Measurements from ENCODE around the gene MAPK8IP3.
"Not testable (repeated sequence)": the region's sequence is repeated elsewhere in the genome, so short reads cannot be mapped to it uniquely, and the experiment has no call there.

MAPK8IP3 gene

GRCh38 chr16:1788095-1788707, 82.2 kb downstream of the MAPK8IP3 start:
- DNase-seq: no peak

- no peak for DNase-seq
These were observed 82.7 kb downstream of the MAPK8IP3 start for GRCh38 chr16:1788708-1789100.

GRCh38 chr16:1789643-1790045, 83.6 kb downstream of the MAPK8IP3 start:
- no peak for DNase-seq

GRCh38 chr16:1790261-1790610, 84.2 kb downstream of the MAPK8IP3 start:
- no peak for DNase-seq

GRCh38 chr16:1790611-1791255, 84.7 kb downstream of the MAPK8IP3 start:
- DNase-seq: no peak

- DNase-seq: no peak
These were observed 85.4 kb downstream of the MAPK8IP3 start for GRCh38 chr16:1791256-1791942.

GRCh38 chr16:1791943-1792812, 86.2 kb downstream of the MAPK8IP3 start:
- no peak for DNase-seq

GRCh38 chr16:1792836-1793577, 87.0 kb downstream of the MAPK8IP3 start:
- DNase-seq: no peak

- no peak for DNase-seq
These were observed 87.7 kb downstream of the MAPK8IP3 start, which contains the start of gene IGFALS for GRCh38 chr16:1793578-1794220. Gene IGFALS, minus strand, starts transcription at chr16:1793705. Its CDS starts 53 bp downstream, at chr16:1793652.

GRCh38 chr16:1794221-1794871, 88.4 kb downstream of the MAPK8IP3 start:
- DNase-seq: no peak

- DNase-seq: no peak
These were observed 89.1 kb downstream of the MAPK8IP3 start for GRCh38 chr16:1794908-1795666.

- DNase-seq: not testable (repeated sequence)
These were observed 93.3 kb downstream of the MAPK8IP3 start for GRCh38 chr16:1799263-1799662.

- no peak for DNase-seq
These were observed 94.7 kb downstream of the MAPK8IP3 start for GRCh38 chr16:1800701-1801100.

- DNase-seq: no peak
These were observed 101.6 kb downstream of the MAPK8IP3 start for GRCh38 chr16:1807626-1808025.

- no peak for DNase-seq
These were observed 102.7 kb downstream of the MAPK8IP3 start for GRCh38 chr16:1808691-1809090.

- DNase-seq: no peak
These were observed 103.3 kb downstream of the MAPK8IP3 start for GRCh38 chr16:1809281-1809801.

- DNase-seq: no peak
These were observed 104.1 kb downstream of the MAPK8IP3 start for GRCh38 chr16:1810106-1810505.

GRCh38 chr16:1810536-1810935, 104.5 kb downstream of the MAPK8IP3 start:
- no peak for DNase-seq

- DNase-seq: peak; percentile 55
These were observed 106.8 kb downstream of the MAPK8IP3 start for GRCh38 chr16:1812732-1813163.

GRCh38 chr16:1815461-1815860, 109.5 kb downstream of the MAPK8IP3 start:
- DNase-seq: no peak
